VCaP (cell line): ENCODE measurements around the gene TANGO2.

Experiments used
- H3K27ac ChIP-seq: fragments of 450-650 bp; 2 replicates; pipeline ENCODE4 v1.5.1; 2017
- TF ChIP-seq, protein P1 (sequence below): fragments of 450-650 bp; conservative IDR thresholded peaks from 2 replicates; pipeline ENCODE4 v1.5.1; 2017; ENCODE audit warnings: mild to moderate bottlenecking, moderate library complexity

TANGO2 gene

DNA sequence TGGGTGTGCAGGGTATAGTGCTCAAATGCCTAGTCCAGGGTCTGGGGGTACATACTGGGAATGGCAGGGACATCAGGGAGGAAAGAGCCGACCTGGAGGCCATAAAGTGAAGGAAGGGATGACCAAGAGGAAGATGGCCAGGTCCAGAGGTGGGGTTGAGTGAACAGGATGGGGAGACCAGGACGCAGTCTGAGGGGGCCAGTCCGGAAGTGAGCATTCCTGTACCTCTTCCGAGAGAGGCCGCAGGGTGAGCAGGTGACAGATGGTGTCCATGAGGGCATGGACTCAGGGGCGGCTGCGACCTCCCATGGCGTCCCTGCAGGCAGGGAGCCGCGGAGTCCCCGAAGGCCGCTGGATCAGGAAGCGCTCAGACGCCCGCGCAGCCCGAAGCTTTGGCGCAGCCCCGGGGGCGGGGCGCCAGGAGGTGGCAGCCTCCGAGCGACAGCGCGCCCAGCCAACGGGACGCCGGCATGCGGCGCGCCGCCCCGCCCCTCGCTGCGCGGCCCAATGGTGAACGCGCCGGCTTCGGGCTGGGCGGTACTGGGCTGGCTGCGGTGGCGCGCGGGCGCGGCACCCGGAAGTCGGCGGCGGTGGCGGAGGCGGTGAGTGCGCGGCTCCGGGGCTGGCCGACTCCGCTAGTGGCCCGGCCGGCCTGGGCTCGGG, at the start of gene TANGO2:
Gene TANGO2 (plus strand): TSS at position 578 of the 663 bp plus-strand sequence. CDS start 15,689 bp downstream, outside the sequence.
- peak within 1 kb of the TSS; percentile 74 for H3K27ac ChIP-seq
- TF ChIP-seq, protein P1, sequence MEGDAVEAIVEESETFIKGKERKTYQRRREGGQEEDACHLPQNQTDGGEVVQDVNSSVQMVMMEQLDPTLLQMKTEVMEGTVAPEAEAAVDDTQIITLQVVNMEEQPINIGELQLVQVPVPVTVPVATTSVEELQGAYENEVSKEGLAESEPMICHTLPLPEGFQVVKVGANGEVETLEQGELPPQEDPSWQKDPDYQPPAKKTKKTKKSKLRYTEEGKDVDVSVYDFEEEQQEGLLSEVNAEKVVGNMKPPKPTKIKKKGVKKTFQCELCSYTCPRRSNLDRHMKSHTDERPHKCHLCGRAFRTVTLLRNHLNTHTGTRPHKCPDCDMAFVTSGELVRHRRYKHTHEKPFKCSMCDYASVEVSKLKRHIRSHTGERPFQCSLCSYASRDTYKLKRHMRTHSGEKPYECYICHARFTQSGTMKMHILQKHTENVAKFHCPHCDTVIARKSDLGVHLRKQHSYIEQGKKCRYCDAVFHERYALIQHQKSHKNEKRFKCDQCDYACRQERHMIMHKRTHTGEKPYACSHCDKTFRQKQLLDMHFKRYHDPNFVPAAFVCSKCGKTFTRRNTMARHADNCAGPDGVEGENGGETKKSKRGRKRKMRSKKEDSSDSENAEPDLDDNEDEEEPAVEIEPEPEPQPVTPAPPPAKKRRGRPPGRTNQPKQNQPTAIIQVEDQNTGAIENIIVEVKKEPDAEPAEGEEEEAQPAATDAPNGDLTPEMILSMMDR = no peak

GRCh38 chr22:19971276-19972124, 49.4 kb upstream of the TANGO2 start:
- TF ChIP-seq, protein P1 = no peak
- peak overlapping the region; percentile 36 for H3K27ac ChIP-seq

DNA sequence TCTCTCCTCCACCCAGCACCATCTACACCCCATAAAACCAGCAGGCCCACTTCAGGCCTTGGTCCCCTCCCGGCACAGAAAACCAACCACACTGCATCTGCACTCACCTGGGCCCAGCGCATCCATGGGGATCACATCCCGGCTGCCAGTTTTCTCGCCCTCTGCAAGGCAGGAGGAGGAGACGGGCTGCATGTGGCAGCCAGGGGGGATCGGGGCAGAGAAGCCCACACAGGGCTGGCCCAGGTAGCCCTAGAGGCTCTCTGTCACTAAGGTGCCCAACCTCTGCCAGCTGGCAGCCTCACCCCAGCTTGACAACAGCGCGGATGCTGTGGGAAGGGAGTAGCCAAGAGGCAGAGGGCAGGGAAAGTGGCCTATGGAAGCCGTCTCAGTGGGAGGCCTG, 48.7 kb upstream of the TANGO2 start:
- TF ChIP-seq, protein P1 = no peak
- H3K27ac ChIP-seq = no peak overlapping the region

DNA sequence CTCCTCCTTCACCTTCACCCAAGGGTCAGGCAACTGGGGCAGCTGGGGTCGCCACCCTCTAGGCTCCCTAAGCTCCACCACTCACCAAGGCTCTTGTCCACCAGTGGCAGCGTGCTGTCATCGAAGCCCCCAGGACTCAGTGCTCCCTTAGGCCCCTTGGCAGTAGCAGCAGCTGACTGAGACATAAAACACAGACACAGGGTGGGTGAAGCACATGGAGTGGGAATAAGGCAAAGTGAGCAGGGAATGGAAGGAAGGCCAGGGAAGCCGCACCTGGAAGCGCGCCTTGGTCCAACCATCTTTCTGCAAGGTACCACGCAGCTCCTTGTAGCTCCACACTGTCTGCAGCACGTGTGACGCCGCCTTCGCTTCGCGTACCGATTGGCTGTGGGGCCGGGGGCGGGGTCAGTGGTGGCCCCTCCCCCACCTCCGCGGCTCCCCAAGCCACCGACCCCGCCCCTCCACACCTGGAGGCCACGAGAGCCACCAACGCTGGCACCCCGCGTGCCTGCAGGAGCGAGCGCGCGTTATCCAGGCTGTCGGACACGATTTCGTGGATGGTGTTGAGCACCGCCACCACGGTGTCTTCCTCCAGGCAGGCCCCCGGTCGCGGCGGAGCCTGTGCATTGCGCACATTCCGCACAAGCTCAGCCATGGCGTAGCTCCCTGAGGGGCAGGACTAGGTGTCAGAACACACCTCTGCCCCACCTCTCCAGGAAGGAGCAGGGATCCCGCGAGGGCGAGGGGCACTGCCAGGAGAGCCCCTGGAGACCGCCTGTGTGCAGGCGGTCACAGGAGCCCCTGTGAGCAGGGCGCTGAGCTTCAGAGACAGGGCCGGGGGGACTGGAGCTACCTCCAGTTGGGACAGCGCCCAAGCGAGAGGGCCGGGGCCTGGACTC, 48.0 kb upstream of the TANGO2 start:
- no peak overlapping the region for H3K27ac ChIP-seq
- TF ChIP-seq, protein P1 = no peak

GRCh38 chr22:19973551-19974267, 47.2 kb upstream of the TANGO2 start:
- H3K27ac ChIP-seq = no peak overlapping the region
- TF ChIP-seq, protein P1 = no peak

DNA sequence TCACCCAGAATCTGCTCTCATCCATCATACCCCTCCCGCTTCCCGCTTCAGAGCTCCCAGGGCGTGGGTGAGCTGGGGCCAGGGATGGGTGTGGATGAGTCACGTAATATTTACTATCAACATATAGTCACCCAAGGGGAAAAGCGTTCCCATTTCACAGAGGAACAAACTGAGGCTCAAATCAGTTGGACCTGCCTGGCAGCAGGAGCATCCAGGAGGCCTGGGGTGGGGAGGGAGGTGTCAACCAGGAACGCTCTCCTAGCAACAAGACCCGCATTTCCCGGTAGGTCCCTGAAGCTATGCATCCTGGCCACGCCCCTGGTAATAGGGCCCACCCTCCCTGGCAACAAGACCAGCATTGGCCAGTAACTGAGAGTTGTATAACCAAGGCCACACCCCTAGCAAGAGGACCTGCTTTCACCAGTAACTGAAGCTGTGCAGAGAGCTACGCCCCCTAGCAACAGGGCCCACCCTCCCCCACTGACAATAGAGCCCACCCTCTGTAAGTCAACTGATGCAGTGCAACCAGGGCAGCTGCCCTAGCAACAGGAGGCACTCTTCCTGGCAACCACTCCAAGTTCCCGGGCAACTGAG, 46.5 kb upstream of the TANGO2 start:
- TF ChIP-seq, protein P1 = no peak
- no peak overlapping the region; the same call in 1 of the 2 replicates for H3K27ac ChIP-seq
